Prostate gland (tissue), 2 donors: ENCODE data around the gene RTEL1.

Experiments used
- POLR2AphosphoS5 ChIP-seq: sonication (generic); formaldehyde crosslinking; IDR thresholded peaks from one replicate; pipeline ENCODE4 v1.6.1; 2017; ENCODE audit warnings: antibody characterized with exemption
- TF ChIP-seq, protein P1 (sequence below), 4 experiments: fragments of 200-600 bp in 2 of 4; fragments of 450-650 bp in 2 of 4; sonication (generic) in 2 of 4; IDR thresholded peaks; 1 replicate in 3 of 4; 2 replicates in 1 of 4; pipeline ENCODE4 v1.5.1; 2016 to 2019; ENCODE audit warnings: antibody characterized with exemption in 4 of 4, mild to moderate bottlenecking in 2 of 4, moderate library complexity in 2 of 4

DNA sequence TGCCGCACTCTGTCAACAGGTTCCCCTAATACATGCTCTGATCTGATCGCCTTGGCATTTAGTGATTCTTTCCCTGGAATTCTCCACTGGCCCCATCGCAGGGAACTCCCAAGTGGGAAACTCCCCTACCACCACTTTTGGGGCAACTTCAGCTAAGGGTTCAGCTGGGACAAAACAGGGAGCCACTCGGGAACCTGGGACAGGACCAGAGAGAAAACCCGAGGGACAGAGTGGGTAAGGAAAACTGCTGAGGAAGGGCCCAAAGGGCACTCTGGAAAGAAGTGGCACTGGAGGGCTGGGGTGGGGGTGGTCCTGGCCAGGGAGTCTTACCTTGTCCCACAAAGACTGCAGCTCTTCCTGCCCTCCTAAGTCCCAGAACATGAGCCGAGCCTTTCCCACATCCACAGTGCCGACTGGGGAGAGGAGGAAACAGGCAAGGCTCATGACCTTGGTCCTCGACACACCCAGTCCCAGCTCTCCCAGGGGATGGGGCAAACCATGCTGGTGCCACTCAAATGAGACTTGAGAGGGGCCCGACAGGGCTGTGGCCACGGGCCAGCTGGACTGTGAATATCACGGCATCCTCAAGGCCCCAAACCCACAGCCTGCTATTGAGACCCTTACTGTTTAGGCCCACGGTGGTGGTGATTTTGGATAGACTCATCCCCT lies 48.0 kb downstream of the RTEL1 start:
- TF ChIP-seq, protein P1, sequence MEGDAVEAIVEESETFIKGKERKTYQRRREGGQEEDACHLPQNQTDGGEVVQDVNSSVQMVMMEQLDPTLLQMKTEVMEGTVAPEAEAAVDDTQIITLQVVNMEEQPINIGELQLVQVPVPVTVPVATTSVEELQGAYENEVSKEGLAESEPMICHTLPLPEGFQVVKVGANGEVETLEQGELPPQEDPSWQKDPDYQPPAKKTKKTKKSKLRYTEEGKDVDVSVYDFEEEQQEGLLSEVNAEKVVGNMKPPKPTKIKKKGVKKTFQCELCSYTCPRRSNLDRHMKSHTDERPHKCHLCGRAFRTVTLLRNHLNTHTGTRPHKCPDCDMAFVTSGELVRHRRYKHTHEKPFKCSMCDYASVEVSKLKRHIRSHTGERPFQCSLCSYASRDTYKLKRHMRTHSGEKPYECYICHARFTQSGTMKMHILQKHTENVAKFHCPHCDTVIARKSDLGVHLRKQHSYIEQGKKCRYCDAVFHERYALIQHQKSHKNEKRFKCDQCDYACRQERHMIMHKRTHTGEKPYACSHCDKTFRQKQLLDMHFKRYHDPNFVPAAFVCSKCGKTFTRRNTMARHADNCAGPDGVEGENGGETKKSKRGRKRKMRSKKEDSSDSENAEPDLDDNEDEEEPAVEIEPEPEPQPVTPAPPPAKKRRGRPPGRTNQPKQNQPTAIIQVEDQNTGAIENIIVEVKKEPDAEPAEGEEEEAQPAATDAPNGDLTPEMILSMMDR (IDR thresholded peaks at IDR 0.05): no peak
- TF ChIP-seq POLR2AphosphoS5: no peak
